ENCODE measurements around the gene EXOC3L2. TPM values are rescaled to one million over a fixed set of nuclear protein-coding genes. Genes with fewer than 3 reads are reported as not detected.

Gene EXOC3L2
- total and polyA plus RNA-seq, 5 donors from 2014 or later, result not detected

GRCh38 chr19:45254044-45254531 is 8.9 kb upstream of the EXOC3L2 start:
- DNase-seq, result no peak
- Mint-ChIP-seq H3K4me1 (peaks cover 7 to 44% (median 31%) of the 10 kb centered on the region in 4 donors), H3K27ac (peak overlapping the region; percentile 48 to 90 (median 87))

GRCh38 chr19:45253396-45254027 is 8.3 kb upstream of the EXOC3L2 start:
- Histone ChIP-seq H3K4me3 (ENCODE audit: low read depth, low read length) (peak overlapping the region; percentile 51), H3K4me1 (ENCODE audit: control insufficient read depth, insufficient read depth, low read length, poor library complexity, severe bottlenecking) (peaks cover 42% of the 10 kb centered on the region), H3K9me3 (ENCODE audit: control insufficient read depth in 2 of 2, low read length in 2 of 2) (no peaks in the 10 kb centered on the region), H3K27me3 (ENCODE audit: control insufficient read depth, insufficient read depth, low read length) (no peaks in the 10 kb centered on the region), H3K36me3 (ENCODE audit: control insufficient read depth, insufficient read depth, low read length) (no peaks in the 10 kb centered on the region), H3K27ac (ENCODE audit: insufficient read depth, low read length, poor library complexity, severe bottlenecking) (peak overlapping the region; percentile 57)
- ATAC-seq (ENCODE audit: low read depth in 2 of 2), result peak in 1 of 2 donors; percentile 32
- Mint-ChIP-seq H3K27ac (peak overlapping the region; percentile 56 to 90 (median 87)), H3K4me3 (peak overlapping the region; percentile 84 to 98 (median 95)), H3K9me3 (no peaks in the 10 kb centered on the region), H3K36me3 (no peaks in the 10 kb centered on the region), H3K27me3 (peaks cover 4% of the 10 kb centered on the region), H3K4me1 (peaks cover 7 to 48% (median 31%) of the 10 kb centered on the region in 4 donors)
- peak in 2 of 3 donors; percentile 11 to 42 for DNase-seq

More at GRCh38 chr19:45254044-45254531, 8.9 kb upstream of the EXOC3L2 start:
- peak overlapping the region; percentile 84 to 98 (median 95) for H3K4me3 Mint-ChIP-seq
- Histone ChIP-seq H3K27me3 (ENCODE audit: control insufficient read depth, insufficient read depth, low read length) (no peaks in the 10 kb centered on the region), H3K9me3 (ENCODE audit: control insufficient read depth in 2 of 2, low read length in 2 of 2) (no peaks in the 10 kb centered on the region), H3K4me3 (ENCODE audit: low read depth, low read length) (peak overlapping the region; percentile 51), H3K4me1 (ENCODE audit: control insufficient read depth, insufficient read depth, low read length, poor library complexity, severe bottlenecking) (peaks cover 37% of the 10 kb centered on the region), H3K36me3 (ENCODE audit: control insufficient read depth, insufficient read depth, low read length) (peaks cover 2% of the 10 kb centered on the region), H3K27ac (ENCODE audit: insufficient read depth, low read length, poor library complexity, severe bottlenecking) (peak overlapping the region; percentile 57)
- H3K36me3 Mint-ChIP-seq, result no peaks in the 10 kb centered on the region
- H3K27me3 Mint-ChIP-seq, result peaks cover 4% of the 10 kb centered on the region
- H3K9me3 Mint-ChIP-seq, result no peaks in the 10 kb centered on the region
- no peak for ATAC-seq (ENCODE audit: low read depth in 2 of 2)

- peak overlapping the region; percentile 48 to 90 (median 87) for H3K27ac Mint-ChIP-seq
- peaks cover 7 to 50% (median 30%) of the 10 kb centered on the region in 4 donors for H3K4me1 Mint-ChIP-seq
- H3K4me1 ChIP-seq (ENCODE audit: control insufficient read depth, insufficient read depth, low read length, poor library complexity, severe bottlenecking), result peaks cover 44% of the 10 kb centered on the region
- H3K9me3 Mint-ChIP-seq, result no peaks in the 10 kb centered on the region
- H3K27me3 ChIP-seq (ENCODE audit: control insufficient read depth, insufficient read depth, low read length), result no peaks in the 10 kb centered on the region
- peak overlapping the region; percentile 84 to 98 (median 95) for H3K4me3 Mint-ChIP-seq
- peak overlapping the region; percentile 19 for H3K4me3 ChIP-seq (ENCODE audit: low read depth, low read length)
- H3K27ac ChIP-seq (ENCODE audit: insufficient read depth, low read length, poor library complexity, severe bottlenecking), result peak overlapping the region; percentile 41
- no peaks in the 10 kb centered on the region for H3K9me3 ChIP-seq (ENCODE audit: control insufficient read depth in 2 of 2, low read length in 2 of 2)
- DNase-seq, result peak in 1 of 3 donors; percentile 25
- H3K27me3 Mint-ChIP-seq, result peaks cover 9% of the 10 kb centered on the region
- no peaks in the 10 kb centered on the region for H3K36me3 Mint-ChIP-seq
- no peaks in the 10 kb centered on the region for H3K36me3 ChIP-seq (ENCODE audit: control insufficient read depth, insufficient read depth, low read length)
- no peak for ATAC-seq (ENCODE audit: low read depth in 2 of 2)
These were observed 6.5 kb upstream of the EXOC3L2 start for GRCh38 chr19:45251452-45252354.

GRCh38 chr19:45250832-45251451 is 5.7 kb upstream of the EXOC3L2 start, which contains the start of gene MARK4:
Gene MARK4, plus strand, starts transcription at chr19:45251271. Its CDS starts 318 bp downstream, at chr19:45251589.
- Histone ChIP-seq H3K27me3 (ENCODE audit: control insufficient read depth, insufficient read depth, low read length) (no peaks in the 10 kb centered on the region), H3K36me3 (ENCODE audit: control insufficient read depth, insufficient read depth, low read length) (no peaks in the 10 kb centered on the region), H3K4me3 (ENCODE audit: low read depth, low read length) (peak within 1 kb of the TSS; percentile 84), H3K27ac (ENCODE audit: insufficient read depth, low read length, poor library complexity, severe bottlenecking) (peak within 1 kb of the TSS; percentile 41), H3K4me1 (ENCODE audit: control insufficient read depth, insufficient read depth, low read length, poor library complexity, severe bottlenecking) (peaks cover 44% of the 10 kb centered on the region), H3K9me3 (ENCODE audit: control insufficient read depth in 2 of 2, low read length in 2 of 2) (no peaks in the 10 kb centered on the region)
- Mint-ChIP-seq H3K27ac (peak within 1 kb of the TSS; percentile 89 to 96 (median 94)), H3K4me1 (peaks cover 7 to 45% (median 26%) of the 10 kb centered on the region in 4 donors), H3K9me3 (no peaks in the 10 kb centered on the region), H3K4me3 (peak within 1 kb of the TSS; percentile 94 to 98 (median 98)), H3K27me3 (peaks cover 14% of the 10 kb centered on the region), H3K36me3 (no peaks in the 10 kb centered on the region)
- ATAC-seq (ENCODE audit: low read depth in 2 of 2) (peak; percentile 64 to 71), DNase-seq (peak; percentile 50 to 73 (median 55))

GRCh38 chr19:45250216-45250831 is 5.1 kb upstream of the EXOC3L2 start:
- Mint-ChIP-seq H3K27ac (peak overlapping the region; percentile 89 to 96 (median 94)), H3K4me1 (peaks cover 7 to 39% (median 26%) of the 10 kb centered on the region in 4 donors), H3K9me3 (no peaks in the 10 kb centered on the region), H3K36me3 (no peaks in the 10 kb centered on the region), H3K27me3 (peaks cover 16% of the 10 kb centered on the region), H3K4me3 (peak overlapping the region; percentile 81 to 97 (median 96))
- Histone ChIP-seq H3K9me3 (ENCODE audit: control insufficient read depth in 2 of 2, low read length in 2 of 2) (no peaks in the 10 kb centered on the region), H3K4me3 (ENCODE audit: low read depth, low read length) (peak overlapping the region; percentile 84), H3K36me3 (ENCODE audit: control insufficient read depth, insufficient read depth, low read length) (no peaks in the 10 kb centered on the region), H3K4me1 (ENCODE audit: control insufficient read depth, insufficient read depth, low read length, poor library complexity, severe bottlenecking) (peaks cover 44% of the 10 kb centered on the region), H3K27ac (ENCODE audit: insufficient read depth, low read length, poor library complexity, severe bottlenecking) (no peak overlapping the region), H3K27me3 (ENCODE audit: control insufficient read depth, insufficient read depth, low read length) (no peaks in the 10 kb centered on the region)
- DNase-seq (no peak), ATAC-seq (ENCODE audit: low read depth in 2 of 2) (no peak)

- Histone ChIP-seq H3K27ac (ENCODE audit: insufficient read depth, low read length, poor library complexity, severe bottlenecking) (no peak overlapping the region), H3K4me3 (ENCODE audit: low read depth, low read length) (no peak overlapping the region), H3K4me1 (ENCODE audit: control insufficient read depth, insufficient read depth, low read length, poor library complexity, severe bottlenecking) (peaks cover 42% of the 10 kb centered on the region), H3K9me3 (ENCODE audit: control insufficient read depth in 2 of 2, low read length in 2 of 2) (no peaks in the 10 kb centered on the region), H3K36me3 (ENCODE audit: control insufficient read depth, insufficient read depth, low read length) (no peaks in the 10 kb centered on the region), H3K27me3 (ENCODE audit: control insufficient read depth, insufficient read depth, low read length) (peaks cover 2% of the 10 kb centered on the region)
- Mint-ChIP-seq H3K4me1 (peaks cover 7 to 32% (median 19%) of the 10 kb centered on the region in 4 donors), H3K4me3 (peak overlapping the region; percentile 63 to 97 (median 86)), H3K27ac (no peak overlapping the region), H3K9me3 (no peaks in the 10 kb centered on the region), H3K27me3 (peaks cover 16% of the 10 kb centered on the region), H3K36me3 (no peaks in the 10 kb centered on the region)
- DNase-seq (no peak), ATAC-seq (ENCODE audit: low read depth in 2 of 2) (no peak)
These were observed 4.2 kb upstream of the EXOC3L2 start for GRCh38 chr19:45249261-45250033.

Data from CD4-positive, CD25-positive, alpha-beta regulatory T cell (primary cell).